Measurements from ENCODE around the gene WNT3. TPM values are rescaled to one million over a fixed set of nuclear protein-coding genes. Genes with fewer than 3 reads are reported as not detected.
A peak's percentile ranks its signal among the peaks of the same experiment; 100 is the strongest.

The WNT3 gene
- total and polyA plus RNA-seq, 2 experiments from 2014 or later, result 2.7 to 3.4 TPM

DNA sequence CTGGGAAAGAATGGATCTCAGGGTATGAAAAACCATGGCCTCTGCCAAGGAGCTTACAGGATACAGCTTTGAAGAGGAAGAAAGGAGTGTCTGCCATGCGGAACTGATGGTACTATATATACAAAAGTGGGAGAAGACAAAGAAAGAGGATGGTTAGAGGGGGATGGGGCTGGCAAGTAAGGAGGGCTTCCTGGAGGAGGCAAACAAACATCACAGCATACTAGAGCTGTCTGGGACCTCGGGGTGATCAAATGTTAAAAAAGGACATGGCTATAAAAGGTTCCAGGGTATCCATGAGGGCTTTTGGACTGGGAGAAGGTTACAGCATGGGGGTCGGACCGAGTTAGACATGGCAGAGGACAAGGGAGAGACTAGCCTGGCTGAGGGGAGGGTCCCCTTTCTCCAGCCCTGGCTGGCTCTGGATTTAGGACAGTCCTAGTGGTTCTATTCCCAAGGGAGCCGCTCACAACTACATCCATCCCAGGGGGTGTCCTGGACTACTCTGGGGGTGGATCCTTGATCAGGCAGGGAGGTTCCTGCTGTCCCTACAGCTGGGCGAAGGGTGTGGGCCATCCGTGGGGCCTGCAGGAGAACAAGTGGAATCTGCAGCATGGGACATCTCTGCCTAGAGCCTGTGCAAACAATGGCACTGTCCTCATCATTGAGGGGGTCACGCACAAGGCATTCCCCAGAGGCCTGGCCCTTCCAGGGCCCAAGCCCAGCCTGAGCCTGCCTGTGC lies 45.1 kb upstream of the WNT3 start:
- Histone ChIP-seq H3K4me2 (peak overlapping the region; percentile 60; the same call in 1 of the 2 replicates), H3K27me3 (ENCODE audit: insufficient read depth) (no peaks in the 10 kb centered on the region), H2AFZ (peak overlapping the region; percentile 87), H4K20me1 (replicated peaks; ENCODE audit: insufficient read depth) (no peaks in the 10 kb centered on the region), H3K4me1 (ENCODE audit: insufficient read depth) (no peaks in the 10 kb centered on the region; the same call in 1 of the 2 replicates), H3K9me2 (ENCODE audit: insufficient read depth) (peaks cover 3% of the 10 kb centered on the region; the same call in 1 of the 2 replicates), H3K4me3 (no peak overlapping the region), H3K79me2 (replicated peaks; ENCODE audit: insufficient read depth) (no peaks in the 10 kb centered on the region), H3F3A (replicated peaks; ENCODE audit: low read depth) (no peaks in the 10 kb centered on the region), H3K27ac (ENCODE audit: low read depth) (no peak overlapping the region), H3K36me3 (ENCODE audit: insufficient read depth) (no peaks in the 10 kb centered on the region)
- H3K4me1 Mint-ChIP-seq, result peaks cover 16% of the 10 kb centered on the region
- DNase-seq (ENCODE audit: low spot score), result no peak
- peaks cover 14% of the 10 kb centered on the region for H3K27me3 Mint-ChIP-seq (ENCODE audit: insufficient read depth, low read depth, poor library complexity)
- H3K4me3 Mint-ChIP-seq, result no peak overlapping the region
- ATAC-seq, result no peak
- H3K27ac Mint-ChIP-seq, result no peak overlapping the region
- TF ChIP-seq, protein P1, sequence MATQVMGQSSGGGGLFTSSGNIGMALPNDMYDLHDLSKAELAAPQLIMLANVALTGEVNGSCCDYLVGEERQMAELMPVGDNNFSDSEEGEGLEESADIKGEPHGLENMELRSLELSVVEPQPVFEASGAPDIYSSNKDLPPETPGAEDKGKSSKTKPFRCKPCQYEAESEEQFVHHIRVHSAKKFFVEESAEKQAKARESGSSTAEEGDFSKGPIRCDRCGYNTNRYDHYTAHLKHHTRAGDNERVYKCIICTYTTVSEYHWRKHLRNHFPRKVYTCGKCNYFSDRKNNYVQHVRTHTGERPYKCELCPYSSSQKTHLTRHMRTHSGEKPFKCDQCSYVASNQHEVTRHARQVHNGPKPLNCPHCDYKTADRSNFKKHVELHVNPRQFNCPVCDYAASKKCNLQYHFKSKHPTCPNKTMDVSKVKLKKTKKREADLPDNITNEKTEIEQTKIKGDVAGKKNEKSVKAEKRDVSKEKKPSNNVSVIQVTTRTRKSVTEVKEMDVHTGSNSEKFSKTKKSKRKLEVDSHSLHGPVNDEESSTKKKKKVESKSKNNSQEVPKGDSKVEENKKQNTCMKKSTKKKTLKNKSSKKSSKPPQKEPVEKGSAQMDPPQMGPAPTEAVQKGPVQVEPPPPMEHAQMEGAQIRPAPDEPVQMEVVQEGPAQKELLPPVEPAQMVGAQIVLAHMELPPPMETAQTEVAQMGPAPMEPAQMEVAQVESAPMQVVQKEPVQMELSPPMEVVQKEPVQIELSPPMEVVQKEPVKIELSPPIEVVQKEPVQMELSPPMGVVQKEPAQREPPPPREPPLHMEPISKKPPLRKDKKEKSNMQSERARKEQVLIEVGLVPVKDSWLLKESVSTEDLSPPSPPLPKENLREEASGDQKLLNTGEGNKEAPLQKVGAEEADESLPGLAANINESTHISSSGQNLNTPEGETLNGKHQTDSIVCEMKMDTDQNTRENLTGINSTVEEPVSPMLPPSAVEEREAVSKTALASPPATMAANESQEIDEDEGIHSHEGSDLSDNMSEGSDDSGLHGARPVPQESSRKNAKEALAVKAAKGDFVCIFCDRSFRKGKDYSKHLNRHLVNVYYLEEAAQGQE (IDR thresholded peaks at IDR 0.05; ENCODE audit: unreplicated experiment), result no peak
- TF ChIP-seq, protein P2, sequence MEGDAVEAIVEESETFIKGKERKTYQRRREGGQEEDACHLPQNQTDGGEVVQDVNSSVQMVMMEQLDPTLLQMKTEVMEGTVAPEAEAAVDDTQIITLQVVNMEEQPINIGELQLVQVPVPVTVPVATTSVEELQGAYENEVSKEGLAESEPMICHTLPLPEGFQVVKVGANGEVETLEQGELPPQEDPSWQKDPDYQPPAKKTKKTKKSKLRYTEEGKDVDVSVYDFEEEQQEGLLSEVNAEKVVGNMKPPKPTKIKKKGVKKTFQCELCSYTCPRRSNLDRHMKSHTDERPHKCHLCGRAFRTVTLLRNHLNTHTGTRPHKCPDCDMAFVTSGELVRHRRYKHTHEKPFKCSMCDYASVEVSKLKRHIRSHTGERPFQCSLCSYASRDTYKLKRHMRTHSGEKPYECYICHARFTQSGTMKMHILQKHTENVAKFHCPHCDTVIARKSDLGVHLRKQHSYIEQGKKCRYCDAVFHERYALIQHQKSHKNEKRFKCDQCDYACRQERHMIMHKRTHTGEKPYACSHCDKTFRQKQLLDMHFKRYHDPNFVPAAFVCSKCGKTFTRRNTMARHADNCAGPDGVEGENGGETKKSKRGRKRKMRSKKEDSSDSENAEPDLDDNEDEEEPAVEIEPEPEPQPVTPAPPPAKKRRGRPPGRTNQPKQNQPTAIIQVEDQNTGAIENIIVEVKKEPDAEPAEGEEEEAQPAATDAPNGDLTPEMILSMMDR (conservative IDR thresholded peaks at IDR 0.05; ENCODE audit: low read depth in 2 of 2), result no peak
- TF ChIP-seq, protein P3, sequence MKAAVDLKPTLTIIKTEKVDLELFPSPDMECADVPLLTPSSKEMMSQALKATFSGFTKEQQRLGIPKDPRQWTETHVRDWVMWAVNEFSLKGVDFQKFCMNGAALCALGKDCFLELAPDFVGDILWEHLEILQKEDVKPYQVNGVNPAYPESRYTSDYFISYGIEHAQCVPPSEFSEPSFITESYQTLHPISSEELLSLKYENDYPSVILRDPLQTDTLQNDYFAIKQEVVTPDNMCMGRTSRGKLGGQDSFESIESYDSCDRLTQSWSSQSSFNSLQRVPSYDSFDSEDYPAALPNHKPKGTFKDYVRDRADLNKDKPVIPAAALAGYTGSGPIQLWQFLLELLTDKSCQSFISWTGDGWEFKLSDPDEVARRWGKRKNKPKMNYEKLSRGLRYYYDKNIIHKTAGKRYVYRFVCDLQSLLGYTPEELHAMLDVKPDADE (IDR thresholded peaks at IDR 0.05), result no peak
- no peak for TF ChIP-seq POLR2AphosphoS5 (IDR thresholded peaks at IDR 0.05; ENCODE audit: low read depth)
- TF ChIP-seq JUNB (IDR thresholded peaks at IDR 0.05; ENCODE audit: unreplicated experiment), result no peak
- no peak for TF ChIP-seq CREB1 (CRISPR knock-in tag; IDR thresholded peaks at IDR 0.05; ENCODE audit: low read depth)
- TF ChIP-seq, protein P4, sequence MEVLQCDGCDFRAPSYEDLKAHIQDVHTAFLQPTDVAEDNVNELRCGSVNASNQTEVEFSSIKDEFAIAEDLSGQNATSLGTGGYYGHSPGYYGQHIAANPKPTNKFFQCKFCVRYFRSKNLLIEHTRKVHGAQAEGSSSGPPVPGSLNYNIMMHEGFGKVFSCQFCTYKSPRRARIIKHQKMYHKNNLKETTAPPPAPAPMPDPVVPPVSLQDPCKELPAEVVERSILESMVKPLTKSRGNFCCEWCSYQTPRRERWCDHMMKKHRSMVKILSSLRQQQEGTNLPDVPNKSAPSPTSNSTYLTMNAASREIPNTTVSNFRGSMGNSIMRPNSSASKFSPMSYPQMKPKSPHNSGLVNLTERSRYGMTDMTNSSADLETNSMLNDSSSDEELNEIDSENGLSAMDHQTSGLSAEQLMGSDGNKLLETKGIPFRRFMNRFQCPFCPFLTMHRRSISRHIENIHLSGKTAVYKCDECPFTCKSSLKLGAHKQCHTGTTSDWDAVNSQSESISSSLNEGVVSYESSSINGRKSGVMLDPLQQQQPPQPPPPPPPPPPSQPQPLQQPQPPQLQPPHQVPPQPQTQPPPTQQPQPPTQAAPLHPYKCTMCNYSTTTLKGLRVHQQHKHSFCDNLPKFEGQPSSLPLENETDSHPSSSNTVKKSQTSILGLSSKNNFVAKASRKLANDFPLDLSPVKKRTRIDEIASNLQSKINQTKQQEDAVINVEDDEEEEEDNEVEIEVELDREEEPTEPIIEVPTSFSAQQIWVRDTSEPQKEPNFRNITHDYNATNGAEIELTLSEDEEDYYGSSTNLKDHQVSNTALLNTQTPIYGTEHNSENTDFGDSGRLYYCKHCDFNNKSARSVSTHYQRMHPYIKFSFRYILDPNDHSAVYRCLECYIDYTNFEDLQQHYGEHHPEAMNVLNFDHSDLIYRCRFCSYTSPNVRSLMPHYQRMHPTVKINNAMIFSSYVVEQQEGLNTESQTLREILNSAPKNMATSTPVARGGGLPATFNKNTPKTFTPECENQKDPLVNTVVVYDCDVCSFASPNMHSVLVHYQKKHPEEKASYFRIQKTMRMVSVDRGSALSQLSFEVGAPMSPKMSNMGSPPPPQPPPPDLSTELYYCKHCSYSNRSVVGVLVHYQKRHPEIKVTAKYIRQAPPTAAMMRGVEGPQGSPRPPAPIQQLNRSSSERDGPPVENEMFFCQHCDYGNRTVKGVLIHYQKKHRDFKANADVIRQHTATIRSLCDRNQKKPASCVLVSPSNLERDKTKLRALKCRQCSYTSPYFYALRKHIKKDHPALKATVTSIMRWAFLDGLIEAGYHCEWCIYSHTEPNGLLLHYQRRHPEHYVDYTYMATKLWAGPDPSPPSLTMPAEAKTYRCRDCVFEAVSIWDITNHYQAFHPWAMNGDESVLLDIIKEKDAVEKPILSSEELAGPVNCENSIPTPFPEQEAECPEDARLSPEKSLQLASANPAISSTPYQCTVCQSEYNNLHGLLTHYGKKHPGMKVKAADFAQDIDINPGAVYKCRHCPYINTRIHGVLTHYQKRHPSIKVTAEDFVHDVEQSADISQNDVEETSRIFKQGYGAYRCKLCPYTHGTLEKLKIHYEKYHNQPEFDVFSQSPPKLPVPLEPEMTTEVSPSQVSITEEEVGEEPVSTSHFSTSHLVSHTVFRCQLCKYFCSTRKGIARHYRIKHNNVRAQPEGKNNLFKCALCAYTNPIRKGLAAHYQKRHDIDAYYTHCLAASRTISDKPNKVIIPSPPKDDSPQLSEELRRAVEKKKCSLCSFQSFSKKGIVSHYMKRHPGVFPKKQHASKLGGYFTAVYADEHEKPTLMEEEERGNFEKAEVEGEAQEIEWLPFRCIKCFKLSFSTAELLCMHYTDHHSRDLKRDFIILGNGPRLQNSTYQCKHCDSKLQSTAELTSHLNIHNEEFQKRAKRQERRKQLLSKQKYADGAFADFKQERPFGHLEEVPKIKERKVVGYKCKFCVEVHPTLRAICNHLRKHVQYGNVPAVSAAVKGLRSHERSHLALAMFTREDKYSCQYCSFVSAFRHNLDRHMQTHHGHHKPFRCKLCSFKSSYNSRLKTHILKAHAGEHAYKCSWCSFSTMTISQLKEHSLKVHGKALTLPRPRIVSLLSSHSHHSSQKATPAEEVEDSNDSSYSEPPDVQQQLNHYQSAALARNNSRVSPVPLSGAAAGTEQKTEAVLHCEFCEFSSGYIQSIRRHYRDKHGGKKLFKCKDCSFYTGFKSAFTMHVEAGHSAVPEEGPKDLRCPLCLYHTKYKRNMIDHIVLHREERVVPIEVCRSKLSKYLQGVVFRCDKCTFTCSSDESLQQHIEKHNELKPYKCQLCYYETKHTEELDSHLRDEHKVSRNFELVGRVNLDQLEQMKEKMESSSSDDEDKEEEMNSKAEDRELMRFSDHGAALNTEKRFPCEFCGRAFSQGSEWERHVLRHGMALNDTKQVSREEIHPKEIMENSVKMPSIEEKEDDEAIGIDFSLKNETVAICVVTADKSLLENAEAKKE (CRISPR knock-in tag; IDR thresholded peaks at IDR 0.05), result no peak
- TF ChIP-seq ZNF331 (CRISPR knock-in tag; IDR thresholded peaks at IDR 0.05; ENCODE audit: low read depth), result no peak
- TF ChIP-seq EZH2phosphoT487 (IDR thresholded peaks at IDR 0.05; ENCODE audit: unreplicated experiment), result no peak
- no peak for TF ChIP-seq ZNF114 (CRISPR knock-in tag; IDR thresholded peaks at IDR 0.05)
- no peaks in the 10 kb centered on the region; the same call in 2 of the 3 replicates for H3K36me3 Mint-ChIP-seq (ENCODE audit: low read depth)
- no peaks in the 10 kb centered on the region for H3K9me3 Mint-ChIP-seq
